ENCODE measurements around the gene UBE2G2.

The UBE2G2 gene

DNA sequence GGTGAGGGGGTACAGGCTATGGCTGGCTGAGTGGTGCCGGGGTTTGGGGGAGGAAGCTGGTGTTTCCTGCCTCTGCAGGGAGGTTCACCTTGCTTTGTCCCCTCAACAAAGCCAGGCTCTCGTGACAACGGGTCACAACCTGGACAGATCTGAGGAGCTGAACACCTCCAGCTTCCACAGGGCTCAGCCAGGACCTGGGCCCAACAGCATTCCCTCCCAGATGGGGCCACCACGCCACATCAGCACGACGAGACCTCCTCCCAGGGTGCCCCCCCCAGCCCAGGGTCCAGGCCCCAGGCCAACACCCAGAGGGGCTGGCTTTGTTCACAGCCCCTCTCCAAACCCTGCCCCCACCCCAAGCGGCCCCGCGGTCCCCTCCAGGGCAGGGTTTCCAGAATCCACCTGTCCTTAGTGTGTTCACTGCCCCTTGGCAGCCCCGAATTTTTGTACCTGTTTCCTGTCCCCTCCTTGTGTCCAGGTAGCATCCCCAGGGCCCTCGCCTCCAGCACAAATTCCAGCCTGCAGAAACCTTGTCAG lies 34.7 kb downstream of the UBE2G2 start:
- Histone ChIP-seq H4K20me1 (ENCODE audit: insufficient read depth, low read length) (peaks cover 12% of the 10 kb centered on the region), H3K79me2 (ENCODE audit: insufficient read depth, low read length) (no peaks in the 10 kb centered on the region), H3K27me3 (ENCODE audit: insufficient read depth, low read length, poor library complexity) (no peaks in the 10 kb centered on the region), H3K9ac (ENCODE audit: low read depth, low read length) (no peak overlapping the region), H2AFZ (ENCODE audit: low read depth, low read length) (no peak overlapping the region), H3K4me1 (ENCODE audit: insufficient read depth, low read length) (no peaks in the 10 kb centered on the region), H3K4me2 (ENCODE audit: insufficient read depth, low read length) (no peak overlapping the region), H3K9me3 (ENCODE audit: insufficient read depth, low read length, severe bottlenecking) (no peaks in the 10 kb centered on the region), H3K27ac (ENCODE audit: low read length) (no peak overlapping the region), H3K36me3 (ENCODE audit: insufficient read depth, low read length) (peaks cover 23% of the 10 kb centered on the region), H3K4me3 (ENCODE audit: low read depth in 1 of 2, low read length in 2 of 2) (no peak overlapping the region)
- TF ChIP-seq EZH2 (IDR thresholded peaks at IDR 0.05; ENCODE audit: borderline replicate concordance, low read depth, low read length, severe bottlenecking): no peak
- TF ChIP-seq, protein P1, sequence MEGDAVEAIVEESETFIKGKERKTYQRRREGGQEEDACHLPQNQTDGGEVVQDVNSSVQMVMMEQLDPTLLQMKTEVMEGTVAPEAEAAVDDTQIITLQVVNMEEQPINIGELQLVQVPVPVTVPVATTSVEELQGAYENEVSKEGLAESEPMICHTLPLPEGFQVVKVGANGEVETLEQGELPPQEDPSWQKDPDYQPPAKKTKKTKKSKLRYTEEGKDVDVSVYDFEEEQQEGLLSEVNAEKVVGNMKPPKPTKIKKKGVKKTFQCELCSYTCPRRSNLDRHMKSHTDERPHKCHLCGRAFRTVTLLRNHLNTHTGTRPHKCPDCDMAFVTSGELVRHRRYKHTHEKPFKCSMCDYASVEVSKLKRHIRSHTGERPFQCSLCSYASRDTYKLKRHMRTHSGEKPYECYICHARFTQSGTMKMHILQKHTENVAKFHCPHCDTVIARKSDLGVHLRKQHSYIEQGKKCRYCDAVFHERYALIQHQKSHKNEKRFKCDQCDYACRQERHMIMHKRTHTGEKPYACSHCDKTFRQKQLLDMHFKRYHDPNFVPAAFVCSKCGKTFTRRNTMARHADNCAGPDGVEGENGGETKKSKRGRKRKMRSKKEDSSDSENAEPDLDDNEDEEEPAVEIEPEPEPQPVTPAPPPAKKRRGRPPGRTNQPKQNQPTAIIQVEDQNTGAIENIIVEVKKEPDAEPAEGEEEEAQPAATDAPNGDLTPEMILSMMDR (IDR thresholded peaks at IDR 0.05; ENCODE audit: borderline replicate concordance, extremely low read depth, low read length, poor library complexity, severe bottlenecking): no peak
- no peak for DNase-seq
- ATAC-seq (ENCODE audit: insufficient read depth, low read depth): no peak

GRCh38 chr21:44766014-44766817 lies 35.4 kb downstream of the UBE2G2 start:
- no peak overlapping the region for H3K9ac ChIP-seq (ENCODE audit: low read depth, low read length)
- ATAC-seq (ENCODE audit: insufficient read depth, low read depth): no peak
- H4K20me1 ChIP-seq (ENCODE audit: insufficient read depth, low read length): peaks cover 8% of the 10 kb centered on the region
- TF ChIP-seq, protein P1 (IDR thresholded peaks at IDR 0.05; ENCODE audit: borderline replicate concordance, extremely low read depth, low read length, poor library complexity, severe bottlenecking): no peak
- no peak for TF ChIP-seq EZH2 (IDR thresholded peaks at IDR 0.05; ENCODE audit: borderline replicate concordance, low read depth, low read length, severe bottlenecking)
- no peaks in the 10 kb centered on the region for H3K79me2 ChIP-seq (ENCODE audit: insufficient read depth, low read length)
- no peaks in the 10 kb centered on the region for H3K9me3 ChIP-seq (ENCODE audit: insufficient read depth, low read length, severe bottlenecking)
- no peak for DNase-seq
- no peak overlapping the region for H3K27ac ChIP-seq (ENCODE audit: low read length)
- H2AFZ ChIP-seq (ENCODE audit: low read depth, low read length): no peak overlapping the region
- H3K4me2 ChIP-seq (ENCODE audit: insufficient read depth, low read length): no peak overlapping the region
- H3K4me3 ChIP-seq (ENCODE audit: low read depth in 1 of 2, low read length in 2 of 2): no peak overlapping the region
- peaks cover 17% of the 10 kb centered on the region for H3K36me3 ChIP-seq (ENCODE audit: insufficient read depth, low read length)
- H3K4me1 ChIP-seq (ENCODE audit: insufficient read depth, low read length): no peaks in the 10 kb centered on the region
- H3K27me3 ChIP-seq (ENCODE audit: insufficient read depth, low read length, poor library complexity): no peaks in the 10 kb centered on the region

GRCh38 chr21:44765231-44766013 lies 36.2 kb downstream of the UBE2G2 start:
- ATAC-seq (ENCODE audit: insufficient read depth, low read depth) (peak; percentile 49), DNase-seq (peak; percentile 21)
- Histone ChIP-seq H2AFZ (ENCODE audit: low read depth, low read length) (no peak overlapping the region), H4K20me1 (ENCODE audit: insufficient read depth, low read length) (peaks cover 8% of the 10 kb centered on the region), H3K4me1 (ENCODE audit: insufficient read depth, low read length) (no peaks in the 10 kb centered on the region), H3K9me3 (ENCODE audit: insufficient read depth, low read length, severe bottlenecking) (no peaks in the 10 kb centered on the region), H3K4me3 (ENCODE audit: low read depth in 1 of 2, low read length in 2 of 2) (no peak overlapping the region), H3K4me2 (ENCODE audit: insufficient read depth, low read length) (no peak overlapping the region), H3K27ac (ENCODE audit: low read length) (no peak overlapping the region), H3K27me3 (ENCODE audit: insufficient read depth, low read length, poor library complexity) (no peaks in the 10 kb centered on the region), H3K9ac (ENCODE audit: low read depth, low read length) (no peak overlapping the region), H3K79me2 (ENCODE audit: insufficient read depth, low read length) (no peaks in the 10 kb centered on the region), H3K36me3 (ENCODE audit: insufficient read depth, low read length) (peaks cover 11% of the 10 kb centered on the region; the same call in 1 of the 2 replicates)
- no peak for TF ChIP-seq EZH2 (IDR thresholded peaks at IDR 0.05; ENCODE audit: borderline replicate concordance, low read depth, low read length, severe bottlenecking)
- TF ChIP-seq, protein P1 (IDR thresholded peaks at IDR 0.05; ENCODE audit: borderline replicate concordance, extremely low read depth, low read length, poor library complexity, severe bottlenecking): no peak
